Fibroblast of lung (primary cell): ENCODE measurements around the gene SP5. TPM values are rescaled to one million over a fixed set of nuclear protein-coding genes. Genes with fewer than 3 reads are reported as not detected.

Experiments used
- DNase-seq, 2 donors: peaks; one replicate each; pipeline versions ENCODE4 v3.0.0 to v3.0.0-alpha.2; 2010; ENCODE audit warnings: low read depth in 2 of 2
- H2AFZ ChIP-seq: 2 replicates; pipeline ENCODE4 v1.5.1; 2012; ENCODE audit warnings: low read length, control low read depth, inconsistent platforms
- H3K27ac ChIP-seq: 2 replicates; pipeline ENCODE4 v1.5.1; 2011; ENCODE audit warnings: low read length, control low read depth; ENCODE audit not compliant: insufficient read depth
- H3K27me3 ChIP-seq: 2 replicates; pipeline ENCODE4 v1.5.1; 2011; ENCODE audit warnings: mild to moderate bottlenecking, low read length; ENCODE audit not compliant: control insufficient read depth, insufficient read depth
- H3K36me3 ChIP-seq: 2 replicates; pipeline ENCODE4 v1.5.1; 2011; ENCODE audit warnings: low read length; ENCODE audit not compliant: control insufficient read depth, insufficient read depth
- H3K4me1 ChIP-seq: 2 replicates; pipeline ENCODE4 v1.5.1; 2011; ENCODE audit warnings: low read length; ENCODE audit not compliant: control insufficient read depth, insufficient read depth; ENCODE audit errors: extremely low read depth
- H3K4me2 ChIP-seq: 2 replicates; pipeline ENCODE4 v1.5.1; 2011; ENCODE audit warnings: low read length, control low read depth; ENCODE audit not compliant: insufficient read depth; ENCODE audit errors: extremely low read depth
- H3K4me3 ChIP-seq, 4 experiments: fragments of 200-600 bp in 1 of 4; sonication (generic) in 1 of 4; replicated peaks in 1 of 4; 2 replicates each; pipeline ENCODE4 v1.5.1; 2011 to 2016; ENCODE audit warnings: low read length in 4 of 4, low read depth in 3 of 4, mild to moderate bottlenecking in 3 of 4, control low read depth in 2 of 4, inconsistent platforms in 1 of 4, mixed read lengths in 1 of 4; ENCODE audit not compliant: insufficient read depth in 1 of 4; ENCODE audit errors: control extremely low read depth in 1 of 4
- H3K79me2 ChIP-seq: 2 replicates; pipeline ENCODE4 v1.5.1; 2012; ENCODE audit warnings: mild to moderate bottlenecking, low read length, inconsistent platforms; ENCODE audit not compliant: control insufficient read depth, insufficient read depth
- H3K9ac ChIP-seq: 2 replicates; pipeline ENCODE4 v1.5.1; 2011; ENCODE audit warnings: mild to moderate bottlenecking, low read length, control low read depth; ENCODE audit not compliant: insufficient read depth
- H3K9me3 ChIP-seq: 2 replicates; pipeline ENCODE4 v1.5.1; 2012; ENCODE audit warnings: low read depth, low read length; ENCODE audit not compliant: control insufficient read depth, insufficient read depth
- H4K20me1 ChIP-seq: 2 replicates; pipeline ENCODE4 v1.5.1; 2011; ENCODE audit warnings: low read length; ENCODE audit not compliant: control insufficient read depth, insufficient read depth; ENCODE audit errors: extremely low read depth
- EZH2 ChIP-seq: IDR thresholded peaks from 2 replicates; pipeline ENCODE4 v1.5.1; 2012; ENCODE audit warnings: low read length, control low read depth, mild to moderate bottlenecking; ENCODE audit errors: missing control alignments
- polyA plus RNA-seq, 2 donors: library from polyadenylated mRNA; depleted of rRNA in 1 of 2; stranded (reverse) in 1 of 2; unstranded in 1 of 2; fragments of >200 nt; gene quantifications; 2 replicates each; pipeline ENCODE4 v1.2.1, GENCODE V29; 2011 to 2012; ENCODE audit warnings: missing spikeins in 1 of 2
- total RNA-seq: library from RNA; depleted of rRNA; stranded (reverse); fragments of >200 nt; gene quantifications from 2 replicates; pipeline ENCODE4 v1.2.1, GENCODE V29; 2014
- TF ChIP-seq, protein P1 (sequence below), 2 donors: IDR thresholded peaks in 1 of 2; conservative IDR thresholded peaks in 1 of 2; 1 replicate in 1 of 2; 2 replicates in 1 of 2; pipeline ENCODE4 v1.5.1; 2011 to 2012; ENCODE audit warnings: low read length in 2 of 2, control low read depth in 1 of 2, inconsistent platforms in 1 of 2, low read depth in 1 of 2, mild to moderate bottlenecking in 1 of 2

The SP5 gene
- total and polyA plus RNA-seq, 2 donors (not counting 1 experiment from before 2014, with no cell fraction given): under 0.01 TPM; not detected in 1

DNA sequence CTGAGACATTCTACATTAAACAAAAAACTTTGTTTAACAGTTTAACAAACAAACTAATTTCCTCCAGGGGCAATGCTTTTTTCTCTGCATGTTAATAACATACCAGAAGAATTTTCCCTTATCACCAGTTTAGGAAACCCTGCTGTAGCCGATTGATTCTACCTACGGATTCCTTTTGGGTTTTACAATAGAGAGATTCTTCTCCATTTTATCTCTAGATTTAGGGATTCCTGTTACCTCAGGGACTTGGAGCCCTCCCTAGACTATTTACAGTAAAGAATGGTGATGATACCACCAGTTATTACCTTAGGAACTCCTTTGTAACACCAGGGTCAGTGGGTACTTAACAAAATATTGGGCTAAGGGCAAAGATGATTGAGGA is 49.7 kb downstream of the SP5 start:
- Histone ChIP-seq H3K79me2 (no peaks in the 10 kb centered on the region), H3K27ac (no peak overlapping the region), H3K9ac (no peak overlapping the region), H3K27me3 (no peaks in the 10 kb centered on the region), H3K4me3 (no peak overlapping the region), H4K20me1 (no peaks in the 10 kb centered on the region), H3K9me3 (no peaks in the 10 kb centered on the region), H3K36me3 (no peaks in the 10 kb centered on the region), H3K4me1 (no peaks in the 10 kb centered on the region), H3K4me2 (no peak overlapping the region), H2AFZ (no peak overlapping the region)
- no peak for DNase-seq
- TF ChIP-seq, protein P1, sequence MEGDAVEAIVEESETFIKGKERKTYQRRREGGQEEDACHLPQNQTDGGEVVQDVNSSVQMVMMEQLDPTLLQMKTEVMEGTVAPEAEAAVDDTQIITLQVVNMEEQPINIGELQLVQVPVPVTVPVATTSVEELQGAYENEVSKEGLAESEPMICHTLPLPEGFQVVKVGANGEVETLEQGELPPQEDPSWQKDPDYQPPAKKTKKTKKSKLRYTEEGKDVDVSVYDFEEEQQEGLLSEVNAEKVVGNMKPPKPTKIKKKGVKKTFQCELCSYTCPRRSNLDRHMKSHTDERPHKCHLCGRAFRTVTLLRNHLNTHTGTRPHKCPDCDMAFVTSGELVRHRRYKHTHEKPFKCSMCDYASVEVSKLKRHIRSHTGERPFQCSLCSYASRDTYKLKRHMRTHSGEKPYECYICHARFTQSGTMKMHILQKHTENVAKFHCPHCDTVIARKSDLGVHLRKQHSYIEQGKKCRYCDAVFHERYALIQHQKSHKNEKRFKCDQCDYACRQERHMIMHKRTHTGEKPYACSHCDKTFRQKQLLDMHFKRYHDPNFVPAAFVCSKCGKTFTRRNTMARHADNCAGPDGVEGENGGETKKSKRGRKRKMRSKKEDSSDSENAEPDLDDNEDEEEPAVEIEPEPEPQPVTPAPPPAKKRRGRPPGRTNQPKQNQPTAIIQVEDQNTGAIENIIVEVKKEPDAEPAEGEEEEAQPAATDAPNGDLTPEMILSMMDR (conservative IDR thresholded peaks at IDR 0.05 in 1 of 2, IDR thresholded peaks at IDR 0.05 in 1 of 2; ENCODE audit: low read depth in 1 of 2, low read length in 2 of 2): no peak
- no peak for TF ChIP-seq EZH2

DNA sequence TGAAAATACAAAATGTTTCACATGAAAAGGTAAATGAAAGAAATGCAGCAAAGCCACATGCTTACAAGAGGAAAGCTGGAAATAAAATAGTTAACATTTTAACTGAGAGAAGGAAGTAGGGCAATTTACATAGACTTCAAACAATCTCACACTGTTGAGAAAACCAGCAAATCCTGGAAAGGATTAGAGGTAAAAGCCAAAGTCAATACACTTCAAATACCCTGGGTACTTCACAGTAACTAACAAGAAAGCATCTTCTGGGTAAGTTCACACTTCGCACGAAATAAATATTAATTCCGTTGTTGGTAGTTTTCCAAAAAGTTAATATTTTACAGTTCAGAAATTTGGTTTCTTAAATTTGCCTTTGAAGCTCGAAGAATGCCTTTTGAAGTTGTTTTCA is 51.6 kb downstream of the SP5 start:
- Histone ChIP-seq H3K27ac (no peak overlapping the region), H3K27me3 (peaks cover 3% of the 10 kb centered on the region), H4K20me1 (no peaks in the 10 kb centered on the region), H3K9me3 (no peaks in the 10 kb centered on the region), H3K4me2 (no peak overlapping the region), H3K79me2 (no peaks in the 10 kb centered on the region), H2AFZ (no peak overlapping the region), H3K36me3 (no peaks in the 10 kb centered on the region), H3K9ac (no peak overlapping the region), H3K4me1 (no peaks in the 10 kb centered on the region), H3K4me3 (no peak overlapping the region)
- DNase-seq: no peak
- TF ChIP-seq EZH2: no peak

Other genes starting within 250 kb of the SP5 start
- 3.1 and 4.1 TPM in 2 replicates for gene ERICH2, start 55.0 kb downstream of the SP5 start, total RNA-seq
- gene ERICH2, start 55.0 kb downstream of the SP5 start, polyA plus RNA-seq: 0.12 TPM in 1 of 2 replicates, not detected in the other
- 0.26 and 0.33 TPM in 2 replicates for gene GAD1, start 101.5 kb downstream of the SP5 start, total RNA-seq
- 0.08 and 0.12 TPM in 2 replicates for gene GAD1, start 101.5 kb downstream of the SP5 start, polyA plus RNA-seq
- 24.4 and 28.2 TPM in 2 replicates for gene GORASP2, start 213.9 kb downstream of the SP5 start, total RNA-seq
- 220 and 228 TPM in 2 replicates for gene GORASP2, start 213.9 kb downstream of the SP5 start, polyA plus RNA-seq